RWPE1 (cell line): ENCODE results near the gene ABCG8.

Source experiments
- CTCF ChIA-PET: fragments of 350-600 bp; sonication (Branson Sonifier 250); formaldehyde crosslinking; extraction: SDS; loops from one replicate; lab custom pipeline; 2021; lab: Yijun Ruan, JAX
- POLR2A ChIA-PET: fragments of 400-600 bp; formaldehyde crosslinking; extraction: SDS; loops from one replicate; lab custom pipeline; 2020; ENCODE audit warnings: antibody characterized with exemption; ENCODE audit not compliant: low non-redundant PET; lab: Yijun Ruan, JAX
- DNase-seq: peaks from one replicate; pipeline ENCODE4 v3.0.0; 2012; ENCODE audit warnings: low spot score
- H3K27ac ChIP-seq: fragments of 450-650 bp; 2 replicates; pipeline ENCODE4 v1.5.1; 2017
- CTCF ChIP-seq: fragments of 450-650 bp; conservative IDR thresholded peaks from 2 replicates; pipeline ENCODE4 v1.5.1; 2017; ENCODE audit warnings: low read depth, mild to moderate bottlenecking

Gene ABCG8

GRCh38 chr2:43841949-43842865 lies 3.4 kb downstream of the ABCG8 start:
- no peak for DNase-seq
- POLR2A ChIA-PET = no interaction called here
- H3K27ac ChIP-seq = no peak overlapping the region
- CTCF ChIA-PET = no interaction called here
- TF ChIP-seq CTCF = no peak

- no peak for TF ChIP-seq CTCF
- DNase-seq = no peak
- ChIA-PET POLR2A (no interaction called here), CTCF (no interaction called here)
- no peak overlapping the region for H3K27ac ChIP-seq
Measured at GRCh38 chr2:43842866-43843226, 4.1 kb downstream of the ABCG8 start.

GRCh38 chr2:43845181-43845580 lies 6.4 kb downstream of the ABCG8 start:
- no peak overlapping the region for H3K27ac ChIP-seq
- POLR2A ChIA-PET = no interaction called here
- no peak for DNase-seq
- no peak for TF ChIP-seq CTCF
- CTCF ChIA-PET = interaction anchor here (0.6 kb wide), 1 partner anchor 33 kb away, joined by 4 read pairs; no protein-coding TSS in a partner anchor

- POLR2A ChIA-PET = no interaction called here
- CTCF ChIA-PET = interaction anchor here (0.7 kb wide), 1 partner anchor 32 kb away, joined by 4 read pairs; no protein-coding TSS in a partner anchor
- TF ChIP-seq CTCF = no peak
- no peak overlapping the region for H3K27ac ChIP-seq
- no peak for DNase-seq
Measured at GRCh38 chr2:43846140-43846793, 7.5 kb downstream of the ABCG8 start.

GRCh38 chr2:43848214-43848613 lies 9.4 kb downstream of the ABCG8 start:
- H3K27ac ChIP-seq = no peak overlapping the region
- CTCF ChIA-PET = no interaction called here
- DNase-seq = peak; percentile 26
- no peak for TF ChIP-seq CTCF
- POLR2A ChIA-PET = no interaction called here

- no peak for TF ChIP-seq CTCF
- DNase-seq = no peak
- H3K27ac ChIP-seq = no peak overlapping the region
- ChIA-PET CTCF (no interaction called here), POLR2A (no interaction called here)
Measured at GRCh38 chr2:43851011-43851980, 12.5 kb downstream of the ABCG8 start.
